MM.1S (cell line): ENCODE measurements around the gene GFRA1.

Experiments used
- DNase-seq: peaks from one replicate; pipeline ENCODE4 v3.0.0-alpha.2; 2015
- H2AFZ ChIP-seq: fragments of 300-600 bp; sonication (generic); 2 replicates; pipeline ENCODE4 v1.6.0; 2016; ENCODE audit warnings: antibody characterized with exemption, low read length
- H3F3A ChIP-seq: fragments of 300-600 bp; sonication (generic); 2 replicates; pipeline ENCODE4 v1.6.1; 2016; ENCODE audit warnings: mild to moderate bottlenecking, antibody characterized with exemption, low read length, moderate library complexity, mixed read lengths; ENCODE audit not compliant: insufficient read depth
- H3K27ac ChIP-seq: fragments of 300-600 bp; sonication (generic); 2 replicates; pipeline ENCODE4 v1.5.1; 2016; ENCODE audit warnings: mild to moderate bottlenecking, low read length
- H3K27me3 ChIP-seq: fragments of 300-600 bp; sonication (generic); replicated peaks from 2 replicates; pipeline ENCODE4 v1.6.0; 2016; ENCODE audit warnings: low read length; ENCODE audit not compliant: insufficient read depth
- H3K36me3 ChIP-seq: fragments of 300-600 bp; sonication (generic); replicated peaks from 2 replicates; pipeline ENCODE4 v1.6.1; 2016; ENCODE audit warnings: mild to moderate bottlenecking, low read length, mixed read lengths; ENCODE audit not compliant: insufficient read depth
- H3K4me1 ChIP-seq: fragments of 300-600 bp; sonication (generic); 2 replicates; pipeline ENCODE4 v1.6.1; 2016; ENCODE audit warnings: low read length, mixed read lengths
- H3K4me2 ChIP-seq: fragments of 300-600 bp; sonication (generic); 2 replicates; pipeline ENCODE4 v1.6.0; 2016; ENCODE audit warnings: low read depth, low read length
- H3K4me3 ChIP-seq: fragments of 300-600 bp; sonication (generic); 2 replicates; pipeline ENCODE4 v1.5.1; 2016; ENCODE audit warnings: low read length, mixed read lengths
- H3K79me2 ChIP-seq: fragments of 300-600 bp; sonication (generic); 2 replicates; pipeline ENCODE4 v1.6.1; 2016; ENCODE audit warnings: mixed run types, low read length, mixed read lengths
- H3K9ac ChIP-seq: fragments of 300-600 bp; sonication (generic); 2 replicates; pipeline ENCODE4 v1.6.1; 2016; ENCODE audit warnings: low read length, mixed read lengths
- H3K9me2 ChIP-seq: fragments of 300-600 bp; sonication (generic); replicated peaks from 2 replicates; pipeline ENCODE4 v1.6.1; 2016; ENCODE audit warnings: mild to moderate bottlenecking, low read length, mixed read lengths; ENCODE audit not compliant: insufficient read depth
- H3K9me3 ChIP-seq: fragments of 300-600 bp; sonication (generic); replicated peaks from 2 replicates; pipeline ENCODE4 v1.6.1; 2016; ENCODE audit warnings: mild to moderate bottlenecking, low read length, mixed read lengths; ENCODE audit not compliant: insufficient read depth
- H4K20me1 ChIP-seq: fragments of 300-600 bp; sonication (generic); 2 replicates; pipeline ENCODE4 v1.6.1; 2016; ENCODE audit warnings: mild to moderate bottlenecking, low read length, moderate library complexity, mixed read lengths; ENCODE audit not compliant: insufficient read depth
- EZH2 ChIP-seq: fragments of 300-600 bp; sonication (generic); optimal IDR thresholded peaks from 2 replicates; pipeline ENCODE3; 2017; ENCODE audit warnings: low read depth, mild to moderate bottlenecking, antibody characterized with exemption, low read length, mixed read lengths
- EZH2phosphoT487 ChIP-seq: fragments of 300-600 bp; sonication (generic); IDR thresholded peaks from 2 replicates; pipeline ENCODE4 v1.6.1; 2018; ENCODE audit warnings: antibody characterized with exemption, low read length
- TF ChIP-seq, protein P1 (sequence below): fragments of 300-600 bp; sonication (generic); IDR thresholded peaks from 2 replicates; pipeline ENCODE4 v1.5.1; 2016; ENCODE audit warnings: antibody characterized with exemption, low read length, mixed read lengths

The GFRA1 gene

GRCh38 chr10:116292493-116292892 lies 19.5 kb upstream of the GFRA1 start:
- TF ChIP-seq EZH2phosphoT487, result no peak
- TF ChIP-seq, protein P1, sequence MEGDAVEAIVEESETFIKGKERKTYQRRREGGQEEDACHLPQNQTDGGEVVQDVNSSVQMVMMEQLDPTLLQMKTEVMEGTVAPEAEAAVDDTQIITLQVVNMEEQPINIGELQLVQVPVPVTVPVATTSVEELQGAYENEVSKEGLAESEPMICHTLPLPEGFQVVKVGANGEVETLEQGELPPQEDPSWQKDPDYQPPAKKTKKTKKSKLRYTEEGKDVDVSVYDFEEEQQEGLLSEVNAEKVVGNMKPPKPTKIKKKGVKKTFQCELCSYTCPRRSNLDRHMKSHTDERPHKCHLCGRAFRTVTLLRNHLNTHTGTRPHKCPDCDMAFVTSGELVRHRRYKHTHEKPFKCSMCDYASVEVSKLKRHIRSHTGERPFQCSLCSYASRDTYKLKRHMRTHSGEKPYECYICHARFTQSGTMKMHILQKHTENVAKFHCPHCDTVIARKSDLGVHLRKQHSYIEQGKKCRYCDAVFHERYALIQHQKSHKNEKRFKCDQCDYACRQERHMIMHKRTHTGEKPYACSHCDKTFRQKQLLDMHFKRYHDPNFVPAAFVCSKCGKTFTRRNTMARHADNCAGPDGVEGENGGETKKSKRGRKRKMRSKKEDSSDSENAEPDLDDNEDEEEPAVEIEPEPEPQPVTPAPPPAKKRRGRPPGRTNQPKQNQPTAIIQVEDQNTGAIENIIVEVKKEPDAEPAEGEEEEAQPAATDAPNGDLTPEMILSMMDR, result no peak
- TF ChIP-seq EZH2, result no peak
- Histone ChIP-seq H3K27ac (no peak overlapping the region), H3K9me3 (no peaks in the 10 kb centered on the region), H3K27me3 (no peaks in the 10 kb centered on the region), H3K36me3 (no peaks in the 10 kb centered on the region), H3K4me1 (no peaks in the 10 kb centered on the region; the same call in 1 of the 2 replicates), H3K9me2 (no peaks in the 10 kb centered on the region), H3K4me3 (no peak overlapping the region), H3F3A (no peaks in the 10 kb centered on the region), H3K79me2 (no peaks in the 10 kb centered on the region), H2AFZ (no peak overlapping the region), H3K9ac (no peak overlapping the region), H4K20me1 (no peaks in the 10 kb centered on the region), H3K4me2 (no peak overlapping the region)
- no peak for DNase-seq

DNA sequence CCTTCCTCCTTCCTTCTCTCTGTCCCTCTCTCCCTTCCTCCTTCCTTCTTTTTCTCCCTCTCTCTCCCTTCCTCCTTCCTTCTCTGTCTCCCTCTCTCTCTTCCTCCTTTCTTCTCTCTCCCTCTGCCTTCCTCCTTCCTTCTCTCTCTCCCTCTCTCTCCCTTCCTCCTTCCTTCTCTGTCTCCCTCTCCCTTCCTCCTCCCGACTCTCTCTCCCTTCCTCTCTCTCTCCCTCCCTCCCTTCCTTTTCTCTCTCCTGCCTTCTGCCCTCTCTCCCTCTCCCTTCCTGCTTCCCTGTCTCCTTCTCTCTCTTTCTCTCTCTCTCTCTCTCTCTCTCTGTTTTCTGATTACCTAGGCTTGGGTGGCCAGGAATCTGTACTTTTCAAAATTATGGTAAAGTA lies 16.6 kb upstream of the GFRA1 start:
- no peaks in the 10 kb centered on the region for H3K27me3 ChIP-seq
- no peak overlapping the region for H3K4me2 ChIP-seq
- no peak overlapping the region for H3K9ac ChIP-seq
- no peaks in the 10 kb centered on the region for H3K9me3 ChIP-seq
- no peaks in the 10 kb centered on the region for H4K20me1 ChIP-seq
- 0 out of 2 replicates have a peak overlapping the region, but pooled peaks have one; percentile 5 for H2AFZ ChIP-seq
- TF ChIP-seq EZH2 (no peak), EZH2phosphoT487 (no peak)
- TF ChIP-seq, protein P1, result no peak
- no peak overlapping the region for H3K4me3 ChIP-seq
- H3K27ac ChIP-seq, result no peak overlapping the region
- H3K36me3 ChIP-seq, result no peaks in the 10 kb centered on the region
- no peaks in the 10 kb centered on the region for H3F3A ChIP-seq
- no peaks in the 10 kb centered on the region for H3K79me2 ChIP-seq
- H3K4me1 ChIP-seq, result no peaks in the 10 kb centered on the region; the same call in 1 of the 2 replicates
- DNase-seq, result no peak
- H3K9me2 ChIP-seq, result no peaks in the 10 kb centered on the region

DNA sequence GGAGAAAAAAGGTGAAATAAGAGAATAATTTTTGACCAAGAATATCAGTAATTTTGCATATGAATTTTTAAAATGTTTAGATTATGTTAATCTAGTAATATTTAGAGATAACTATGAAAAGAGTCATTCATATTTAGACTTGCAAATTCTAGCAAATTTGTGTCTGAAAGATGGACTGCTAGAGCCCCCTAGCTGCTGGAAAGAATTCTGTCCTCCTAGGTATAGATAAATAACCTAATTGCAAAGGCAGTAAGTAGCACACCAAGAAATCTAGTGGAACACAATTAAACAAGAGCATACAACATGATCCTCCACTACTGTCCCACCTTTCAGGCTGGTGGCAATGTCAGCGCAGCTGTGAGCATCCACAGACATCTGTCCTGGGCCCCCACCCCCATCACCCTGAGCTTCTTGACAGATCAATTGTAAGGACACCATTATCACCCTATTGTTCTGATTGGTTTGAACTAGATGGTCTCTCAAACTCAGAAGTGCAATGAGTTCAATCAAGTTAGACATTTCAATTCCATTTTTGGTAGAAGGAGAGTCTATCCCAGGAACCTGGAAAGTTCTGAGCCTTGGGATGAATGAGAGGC lies 15.0 kb upstream of the GFRA1 start:
- no peaks in the 10 kb centered on the region for H3K36me3 ChIP-seq
- H2AFZ ChIP-seq, result no peak overlapping the region
- no peaks in the 10 kb centered on the region for H3K79me2 ChIP-seq
- no peaks in the 10 kb centered on the region for H4K20me1 ChIP-seq
- TF ChIP-seq EZH2, result no peak
- TF ChIP-seq, protein P1, result peak; percentile 68
- DNase-seq, result peak; percentile 69
- no peak overlapping the region for H3K9ac ChIP-seq
- no peaks in the 10 kb centered on the region for H3F3A ChIP-seq
- H3K27ac ChIP-seq, result no peak overlapping the region
- 0 out of 2 replicates have a peak overlapping the region, but pooled peaks have one; percentile 12 for H3K4me2 ChIP-seq
- no peaks in the 10 kb centered on the region for H3K9me3 ChIP-seq
- H3K27me3 ChIP-seq, result no peaks in the 10 kb centered on the region
- no peaks in the 10 kb centered on the region; the same call in 1 of the 2 replicates for H3K4me1 ChIP-seq
- no peak overlapping the region for H3K4me3 ChIP-seq
- no peaks in the 10 kb centered on the region for H3K9me2 ChIP-seq
